ENCODE data around the gene ATP9B.

ATP9B gene

GRCh38 chr18:79329786-79330185 is 260.6 kb downstream of the ATP9B start:
- no peak for DNase-seq (ENCODE audit: low spot score)

DNA sequence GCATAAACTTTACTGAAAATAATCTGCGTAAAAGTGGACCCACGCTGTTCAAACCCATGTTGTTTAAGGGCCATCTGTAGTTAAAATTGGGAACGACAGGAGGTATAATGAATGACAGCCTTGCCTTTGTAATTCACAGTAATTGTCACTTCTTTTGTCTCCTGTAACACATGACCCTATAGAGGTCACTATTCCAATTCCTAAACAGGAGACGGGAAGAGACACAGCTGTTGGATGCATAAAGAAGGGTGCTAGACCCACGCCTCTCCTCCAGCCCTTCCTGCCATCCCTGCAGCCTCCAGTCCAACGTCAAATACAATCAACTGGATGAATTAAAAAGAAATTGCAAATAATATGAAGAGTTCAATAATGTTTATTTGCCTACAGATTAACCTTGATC is 263.5 kb downstream of the ATP9B start:
- DNase-seq (ENCODE audit: low spot score) = no peak

GRCh38 chr18:79333046-79333445 is 263.9 kb downstream of the ATP9B start:
- DNase-seq (ENCODE audit: low spot score) = no peak

- DNase-seq (ENCODE audit: low spot score) = no peak
Measured at GRCh38 chr18:79334496-79335233, 265.5 kb downstream of the ATP9B start.

DNA sequence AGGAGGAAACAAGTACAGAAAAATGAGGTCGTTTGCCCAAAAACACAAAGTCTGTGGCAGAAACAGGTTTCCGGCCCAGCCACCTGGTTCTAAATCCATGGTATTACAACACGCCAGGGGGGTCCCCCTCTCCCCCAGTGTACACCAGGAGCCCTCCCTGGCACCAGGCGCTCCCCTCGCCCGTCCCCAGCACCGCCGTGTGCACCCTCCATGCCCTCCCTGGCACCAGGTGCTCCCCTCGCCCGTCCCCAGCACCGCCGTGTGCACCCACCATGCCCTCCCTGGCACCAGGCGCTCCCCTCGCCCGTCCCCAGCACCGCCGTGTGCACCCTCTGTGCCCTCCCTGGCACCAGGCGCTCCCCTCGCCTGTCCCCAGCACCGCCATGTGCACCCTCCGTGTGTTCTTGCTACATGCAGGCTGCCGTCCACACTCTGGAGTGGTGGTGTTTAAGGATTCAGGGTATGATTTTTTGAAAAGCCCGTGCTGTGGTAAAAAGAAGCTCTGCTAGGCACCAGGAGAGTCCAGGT is 266.7 kb downstream of the ATP9B start:
- DNase-seq (ENCODE audit: low spot score) = no peak

GRCh38 chr18:79336556-79337142 is 267.5 kb downstream of the ATP9B start:
- no peak for DNase-seq (ENCODE audit: low spot score)

DNA sequence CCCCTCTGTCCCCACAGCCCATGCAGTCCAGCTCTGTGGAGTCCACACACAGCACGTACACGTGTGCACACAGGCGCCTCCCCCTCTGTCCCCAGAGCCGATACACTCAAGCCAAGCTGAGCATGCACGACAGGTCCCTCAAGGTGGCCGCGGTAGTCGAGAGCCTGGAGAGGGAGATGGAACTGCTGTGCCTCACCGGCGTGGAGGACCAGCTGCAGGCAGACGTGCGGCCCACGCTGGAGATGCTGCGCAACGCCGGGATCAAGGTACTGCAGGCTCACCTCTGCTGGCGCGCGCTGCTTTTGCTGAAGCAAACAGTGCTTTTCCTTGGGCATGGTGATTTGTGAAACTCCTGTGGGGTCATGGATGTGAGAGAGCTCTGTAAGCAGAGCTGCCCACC is 268.0 kb downstream of the ATP9B start:
- no peak for DNase-seq (ENCODE audit: low spot score)

- DNase-seq (ENCODE audit: low spot score) = no peak
Measured at GRCh38 chr18:79337620-79338019, 268.4 kb downstream of the ATP9B start.

GRCh38 chr18:79339094-79339908 is 270.1 kb downstream of the ATP9B start:
- DNase-seq (ENCODE audit: low spot score) = no peak

DNA sequence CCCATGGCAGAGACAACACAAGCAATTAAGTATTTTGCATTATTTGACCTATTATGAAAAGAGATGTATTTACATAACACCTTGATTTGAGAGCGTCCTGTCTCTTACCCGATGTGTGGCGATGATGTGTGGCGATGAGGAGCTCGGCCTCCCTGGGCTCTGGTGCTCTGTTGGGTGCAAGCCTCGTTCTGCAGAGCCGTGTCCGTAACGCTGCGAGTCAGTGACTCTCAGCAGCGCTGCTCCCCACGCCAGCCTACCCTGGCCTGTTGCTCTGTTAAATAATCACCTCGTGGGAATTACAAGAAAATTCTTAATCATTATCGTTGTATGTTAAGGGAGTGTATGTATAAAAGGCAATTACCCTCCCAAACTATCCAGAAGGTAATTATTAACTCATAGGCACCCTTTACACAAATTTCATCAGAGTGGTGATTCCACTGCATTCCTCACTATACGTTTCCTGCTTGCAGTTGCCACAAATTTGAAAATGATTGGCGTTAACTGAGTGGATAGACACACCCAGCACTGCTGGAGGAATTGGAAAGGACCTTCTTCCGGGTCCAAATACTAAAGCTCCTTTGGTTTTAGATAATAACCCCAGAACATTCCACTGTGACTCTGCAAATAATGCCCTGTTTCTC is 274.5 kb downstream of the ATP9B start:
- no peak for DNase-seq (ENCODE audit: low spot score)

- no peak for DNase-seq (ENCODE audit: low spot score)
Measured at GRCh38 chr18:79344208-79344581, 275.0 kb downstream of the ATP9B start.

DNA sequence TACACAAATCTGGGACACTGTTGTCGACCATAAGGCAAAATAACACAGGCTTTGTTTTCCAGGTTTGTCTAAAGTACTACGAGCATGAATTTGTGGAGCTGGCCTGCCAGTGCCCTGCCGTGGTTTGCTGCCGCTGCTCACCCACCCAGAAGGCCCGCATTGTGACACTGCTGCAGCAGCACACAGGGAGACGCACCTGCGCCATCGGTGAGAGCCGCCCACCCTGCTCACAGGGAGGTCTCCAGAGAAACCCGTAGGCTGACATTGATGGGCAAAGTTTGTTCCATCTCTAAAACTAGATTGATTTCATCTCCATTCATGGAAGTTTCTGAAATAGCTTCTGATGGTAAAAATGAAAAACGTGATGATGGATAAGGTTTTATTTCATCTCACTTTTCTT is 276.2 kb downstream of the ATP9B start:
- DNase-seq (ENCODE audit: low spot score) = no peak

- DNase-seq (ENCODE audit: low spot score) = no peak
Measured at GRCh38 chr18:79345981-79346380, 276.8 kb downstream of the ATP9B start.

GRCh38 chr18:79348066-79348465 is 278.9 kb downstream of the ATP9B start:
- no peak for DNase-seq (ENCODE audit: low spot score)

- no peak for DNase-seq (ENCODE audit: low spot score)
Measured at GRCh38 chr18:79352432-79352831, 283.2 kb downstream of the ATP9B start.

DNA sequence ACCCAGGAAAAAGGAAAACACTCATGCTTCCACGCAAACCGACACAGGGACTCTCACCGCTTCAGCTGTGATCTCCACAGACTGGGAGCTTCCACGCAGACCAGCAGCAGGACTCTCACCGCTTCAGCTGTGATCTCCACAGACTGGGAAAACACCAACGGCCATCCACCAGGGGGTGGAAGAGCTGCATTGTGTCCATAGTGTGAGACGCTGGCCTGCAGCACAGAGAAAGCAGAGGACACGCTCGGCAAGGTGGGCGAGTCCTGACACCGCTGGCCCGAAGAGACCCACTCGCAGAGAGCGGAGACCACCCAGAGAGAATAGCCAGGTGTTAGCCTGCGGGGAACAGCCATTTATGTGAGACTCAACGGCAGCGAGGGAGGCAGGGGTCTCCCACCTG is 284.1 kb downstream of the ATP9B start:
- peak; percentile 55 for DNase-seq (ENCODE audit: low spot score)

DNA sequence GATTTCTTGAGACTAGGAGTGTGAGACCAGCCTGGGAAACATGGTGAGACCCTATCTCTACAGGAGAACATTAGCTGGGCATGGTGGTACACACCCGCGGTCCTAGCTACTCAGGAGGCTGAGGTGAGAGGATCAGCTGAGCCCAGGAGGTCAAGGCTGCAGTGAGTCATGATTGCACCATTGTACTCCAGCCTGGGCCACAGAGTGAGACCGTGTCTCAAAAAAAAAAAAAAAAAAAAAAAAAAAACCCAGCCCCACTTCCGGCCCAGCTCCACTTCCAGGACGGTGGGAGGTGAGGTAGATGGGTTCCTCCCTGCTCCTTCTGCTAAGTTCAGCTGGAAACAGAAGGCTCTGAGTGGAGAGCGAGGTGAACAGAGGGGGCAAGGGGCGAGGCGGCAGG is 285.2 kb downstream of the ATP9B start:
- no peak for DNase-seq (ENCODE audit: low spot score)

DNA sequence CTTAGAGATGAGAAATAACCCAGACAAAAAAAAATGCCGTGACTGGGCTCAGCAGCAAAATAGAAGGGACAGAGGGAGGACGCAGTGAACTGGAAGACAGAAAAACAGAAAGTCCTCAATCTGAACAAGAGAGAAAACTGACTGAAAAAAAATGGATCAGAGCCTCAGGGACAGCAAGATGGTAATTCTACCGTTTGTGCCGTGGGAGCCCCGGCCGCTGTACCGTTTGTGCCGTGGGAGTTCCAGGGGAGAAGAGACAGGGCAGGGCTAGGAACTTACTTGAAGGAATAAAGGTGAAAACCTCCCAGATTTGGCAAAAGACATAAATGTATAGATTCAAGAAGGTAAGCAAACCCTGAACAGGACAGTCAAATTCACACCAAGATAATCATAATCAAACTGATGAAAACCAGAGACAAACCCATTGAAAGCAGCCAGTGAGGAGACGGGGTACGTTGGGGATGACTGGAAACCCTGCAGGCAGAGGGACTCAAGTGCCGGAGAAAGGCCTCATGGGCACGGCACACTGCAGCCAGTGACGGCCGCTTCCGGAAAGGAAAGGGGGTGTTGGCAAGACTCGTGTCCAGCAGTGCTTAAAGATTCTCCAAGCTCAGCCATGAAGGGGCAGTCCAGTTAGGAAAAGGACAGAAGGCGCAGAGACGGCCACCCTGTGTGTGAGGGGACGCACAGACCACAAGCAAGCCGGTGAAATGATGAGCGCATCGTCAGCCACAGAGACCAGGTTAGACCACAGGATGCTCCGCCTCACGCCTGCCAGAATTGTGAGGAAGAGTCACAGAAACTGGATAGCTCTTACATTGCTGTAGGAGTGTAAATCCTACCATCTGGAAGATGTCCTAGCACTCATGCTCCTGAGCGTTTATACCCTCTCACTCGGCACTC is 286.5 kb downstream of the ATP9B start:
- no peak for DNase-seq (ENCODE audit: low spot score)

- DNase-seq (ENCODE audit: low spot score) = no peak
Measured at GRCh38 chr18:79356435-79356834, 287.2 kb downstream of the ATP9B start.

GRCh38 chr18:79360933-79361332 is 291.7 kb downstream of the ATP9B start:
- DNase-seq (ENCODE audit: low spot score) = no peak

- no peak for DNase-seq (ENCODE audit: low spot score)
Measured at GRCh38 chr18:79361766-79362522, 292.8 kb downstream of the ATP9B start.
